Lower leg skin (tissue), 4 donors: ENCODE data around the gene MEF2D. TPM values are rescaled to one million over a fixed set of nuclear protein-coding genes. Genes with fewer than 3 reads are reported as not detected.

Source experiments
- DNase-seq, 2 donors: peaks; one replicate each; pipeline ENCODE4 v3.0.0-alpha.2; 2019; ENCODE audit warnings: low spot score in 2 of 2
- H3K4me3 ChIP-seq: fragments of 200-600 bp; sonication (generic); 2 replicates; pipeline ENCODE4 v1.5.1; 2017; ENCODE audit warnings: mild to moderate bottlenecking, low read depth; ENCODE audit not compliant: poor library complexity, severe bottlenecking
- POLR2A ChIP-seq, 2 donors: fragments of 450-650 bp; IDR thresholded peaks; one replicate each; pipeline ENCODE4 v1.6.1; 2016 to 2017; ENCODE audit warnings: antibody characterized with exemption in 2 of 2, mild to moderate bottlenecking in 1 of 2, moderate library complexity in 1 of 2
- WGBS, 2 donors: methylation state at CpG; one replicate each; pipeline ENCODE4 v1.1.5; 2018; 5-methylcytosine and 5-hydroxymethylcytosine counted together
- intact Hi-C: fragments of 100-400 bp; cut with DNase I; formaldehyde crosslinking; loops from one replicate; pipeline ENCODE4 v1.15.0; 2023; ENCODE audit warnings: low total_unique reads
- total RNA-seq, 4 donors: library from RNA; depleted of rRNA; stranded (reverse); fragments of >200 nt; gene quantifications; one replicate each; pipeline ENCODE4 v1.1.0, GENCODE V29; 2016
- TF ChIP-seq, protein P1 (sequence below), 3 donors: fragments of 450-650 bp; IDR thresholded peaks; one replicate each; pipeline ENCODE4 v1.5.1; 2016; ENCODE audit warnings: antibody characterized with exemption in 3 of 3, mild to moderate bottlenecking in 3 of 3, moderate library complexity in 2 of 3

MEF2D gene
- total RNA-seq, 4 donors from 2014 or later, result 32.1 to 67.3 (median 55.6) TPM

DNA sequence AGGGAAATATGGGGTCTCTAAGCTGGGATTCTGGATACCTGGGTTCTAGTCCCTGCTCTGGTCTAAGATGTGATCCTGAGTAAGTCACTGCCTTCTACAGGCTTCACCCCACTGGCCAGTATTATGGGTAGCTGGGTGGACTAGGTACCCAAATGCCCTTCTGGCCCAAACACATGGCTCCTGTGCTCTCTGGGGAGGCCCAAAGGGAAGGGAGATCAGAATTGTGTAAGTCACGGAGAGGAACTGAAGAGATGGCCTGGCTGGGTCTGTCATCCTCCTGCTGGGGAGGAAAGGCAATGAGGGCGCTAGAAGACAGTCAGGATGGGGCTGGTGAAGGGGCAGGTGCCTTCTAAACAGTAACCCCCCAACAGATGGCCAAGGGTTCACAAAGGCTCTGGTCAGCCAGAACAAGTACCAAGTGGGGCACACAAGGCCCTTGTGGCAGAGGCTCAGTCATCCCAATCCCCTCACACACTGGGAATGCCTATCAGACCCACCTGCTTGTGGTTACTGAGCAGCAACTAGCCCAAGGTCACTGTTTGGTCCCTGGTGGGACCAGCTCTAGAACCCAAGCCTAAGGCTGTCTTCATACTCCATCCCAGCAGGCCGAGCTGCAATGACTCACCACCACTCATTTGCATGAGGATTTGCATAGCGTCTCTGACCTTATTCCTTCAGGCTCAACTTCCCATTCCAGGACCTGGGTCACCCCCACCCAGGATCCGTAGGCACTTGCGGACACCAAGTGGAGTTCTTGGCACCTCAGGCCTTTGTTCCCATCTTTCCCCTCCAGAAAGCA is 9.2 kb downstream of the MEF2D start:
- intact Hi-C loops, result no loop called here
- no peak overlapping the region for H3K4me3 ChIP-seq
- no peak for DNase-seq
- TF ChIP-seq, protein P1, sequence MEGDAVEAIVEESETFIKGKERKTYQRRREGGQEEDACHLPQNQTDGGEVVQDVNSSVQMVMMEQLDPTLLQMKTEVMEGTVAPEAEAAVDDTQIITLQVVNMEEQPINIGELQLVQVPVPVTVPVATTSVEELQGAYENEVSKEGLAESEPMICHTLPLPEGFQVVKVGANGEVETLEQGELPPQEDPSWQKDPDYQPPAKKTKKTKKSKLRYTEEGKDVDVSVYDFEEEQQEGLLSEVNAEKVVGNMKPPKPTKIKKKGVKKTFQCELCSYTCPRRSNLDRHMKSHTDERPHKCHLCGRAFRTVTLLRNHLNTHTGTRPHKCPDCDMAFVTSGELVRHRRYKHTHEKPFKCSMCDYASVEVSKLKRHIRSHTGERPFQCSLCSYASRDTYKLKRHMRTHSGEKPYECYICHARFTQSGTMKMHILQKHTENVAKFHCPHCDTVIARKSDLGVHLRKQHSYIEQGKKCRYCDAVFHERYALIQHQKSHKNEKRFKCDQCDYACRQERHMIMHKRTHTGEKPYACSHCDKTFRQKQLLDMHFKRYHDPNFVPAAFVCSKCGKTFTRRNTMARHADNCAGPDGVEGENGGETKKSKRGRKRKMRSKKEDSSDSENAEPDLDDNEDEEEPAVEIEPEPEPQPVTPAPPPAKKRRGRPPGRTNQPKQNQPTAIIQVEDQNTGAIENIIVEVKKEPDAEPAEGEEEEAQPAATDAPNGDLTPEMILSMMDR (IDR thresholded peaks at IDR 0.05), result no peak
- TF ChIP-seq POLR2A (IDR thresholded peaks at IDR 0.05), result no peak
- WGBS, 2 donors, result 55 to 61% methylated on average over 6 of the region's 6 CpGs

DNA sequence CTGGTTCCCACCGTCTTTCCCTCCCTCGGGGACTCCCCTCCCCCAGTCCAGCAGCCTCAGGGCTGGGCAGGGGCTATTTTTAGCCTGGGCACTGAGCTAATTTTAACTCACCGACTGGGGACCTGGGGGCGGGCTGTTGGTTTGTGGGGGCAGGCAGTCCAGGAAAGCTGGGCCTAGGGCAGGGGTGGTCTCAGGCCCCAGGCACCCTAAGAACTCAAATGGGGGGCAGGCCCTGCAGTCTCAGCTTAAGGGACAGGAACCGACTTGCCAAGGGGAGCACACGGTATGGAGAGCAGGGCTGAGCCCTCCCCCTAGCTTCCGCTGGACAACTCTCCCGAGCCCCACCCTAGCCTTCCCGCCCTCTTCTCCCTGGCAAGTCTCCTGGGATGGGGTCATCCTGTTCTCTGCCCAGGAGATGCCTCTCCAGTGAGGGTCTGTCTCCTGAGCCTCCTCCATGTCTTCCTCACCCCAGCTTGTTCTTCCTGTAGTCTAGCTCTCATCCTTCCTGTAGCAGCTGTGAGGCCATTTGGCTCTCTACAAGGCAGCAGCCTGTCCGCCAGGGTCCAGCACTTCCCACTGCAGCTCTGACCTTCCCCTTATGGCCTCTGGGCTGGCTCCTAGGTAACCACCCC is 10.1 kb downstream of the MEF2D start:
- DNase-seq, result no peak
- TF ChIP-seq POLR2A (IDR thresholded peaks at IDR 0.05), result no peak
- TF ChIP-seq, protein P1 (IDR thresholded peaks at IDR 0.05), result no peak
- WGBS, 2 donors, result 11 to 12% methylated on average over 9 of the region's 10 CpGs
- no peak overlapping the region for H3K4me3 ChIP-seq
- intact Hi-C loops, result no loop called here

DNA sequence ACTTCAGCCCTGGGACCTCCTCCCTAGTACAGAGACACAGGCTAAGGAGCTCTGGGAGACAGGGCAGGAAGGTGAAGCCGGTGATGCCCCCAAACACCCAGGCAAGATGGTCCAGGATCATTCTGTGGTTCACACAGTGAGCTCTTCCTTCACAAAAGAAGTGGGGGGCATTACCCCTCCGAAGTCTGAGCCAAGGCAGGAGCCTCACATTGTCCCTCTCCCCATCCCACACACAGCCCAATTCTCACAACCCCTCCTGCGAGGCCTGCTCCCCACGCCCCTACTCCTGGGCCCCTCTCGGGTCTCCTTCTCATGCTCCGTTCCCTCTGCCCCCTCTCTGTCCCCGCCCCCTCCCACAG is 10.7 kb downstream of the MEF2D start:
- TF ChIP-seq, protein P1 (IDR thresholded peaks at IDR 0.05), result no peak
- no peak for TF ChIP-seq POLR2A (IDR thresholded peaks at IDR 0.05)
- 35 to 47% methylated on average over 7 of the region's 7 CpGs for WGBS, 2 donors
- H3K4me3 ChIP-seq, result no peak overlapping the region
- DNase-seq, result no peak
- intact Hi-C loops, result no loop called here

DNA sequence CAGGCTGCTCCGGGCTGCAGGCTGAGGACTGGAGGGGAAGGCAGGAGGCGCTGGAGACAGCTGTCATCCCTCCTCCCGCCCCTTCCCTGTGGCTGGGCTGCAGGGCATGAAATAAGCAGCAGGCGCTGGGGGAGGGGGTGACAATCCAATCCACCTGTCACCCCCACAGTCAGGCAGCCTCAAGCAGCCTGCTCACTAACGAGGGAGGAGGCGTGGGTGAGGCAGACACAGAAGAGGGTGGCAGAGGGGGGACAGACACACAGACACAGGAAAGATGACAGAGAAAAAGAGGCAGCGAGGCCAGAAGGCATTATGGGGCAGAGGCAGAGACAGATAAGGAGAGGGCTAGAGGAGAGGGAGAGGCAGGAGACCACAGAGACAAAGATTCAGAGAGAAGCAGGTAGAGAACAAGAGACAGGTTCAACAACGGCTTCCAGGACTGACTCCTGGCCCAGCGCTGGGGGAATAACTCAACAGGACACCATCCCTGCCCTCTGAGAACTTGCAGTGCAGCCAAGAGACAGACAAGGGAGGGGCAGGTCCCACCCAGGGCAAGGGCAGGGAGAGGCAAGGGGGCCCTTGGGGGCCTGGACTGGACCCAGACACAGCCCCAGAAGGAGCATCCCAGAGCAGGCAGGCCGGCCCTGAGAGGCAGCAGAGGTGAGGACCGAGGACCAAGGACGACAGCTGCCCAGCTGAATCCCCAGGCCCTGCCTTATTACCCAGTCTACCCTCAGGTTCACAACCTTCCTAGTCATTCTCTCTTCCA is 11.2 kb downstream of the MEF2D start:
- WGBS, 2 donors, result 31 to 34% methylated on average over 9 to 12 of the region's 12 CpGs
- no peak for DNase-seq
- TF ChIP-seq POLR2A (IDR thresholded peaks at IDR 0.05), result no peak
- TF ChIP-seq, protein P1 (IDR thresholded peaks at IDR 0.05), result no peak
- intact Hi-C loops, result no loop called here
- no peak overlapping the region for H3K4me3 ChIP-seq

DNA sequence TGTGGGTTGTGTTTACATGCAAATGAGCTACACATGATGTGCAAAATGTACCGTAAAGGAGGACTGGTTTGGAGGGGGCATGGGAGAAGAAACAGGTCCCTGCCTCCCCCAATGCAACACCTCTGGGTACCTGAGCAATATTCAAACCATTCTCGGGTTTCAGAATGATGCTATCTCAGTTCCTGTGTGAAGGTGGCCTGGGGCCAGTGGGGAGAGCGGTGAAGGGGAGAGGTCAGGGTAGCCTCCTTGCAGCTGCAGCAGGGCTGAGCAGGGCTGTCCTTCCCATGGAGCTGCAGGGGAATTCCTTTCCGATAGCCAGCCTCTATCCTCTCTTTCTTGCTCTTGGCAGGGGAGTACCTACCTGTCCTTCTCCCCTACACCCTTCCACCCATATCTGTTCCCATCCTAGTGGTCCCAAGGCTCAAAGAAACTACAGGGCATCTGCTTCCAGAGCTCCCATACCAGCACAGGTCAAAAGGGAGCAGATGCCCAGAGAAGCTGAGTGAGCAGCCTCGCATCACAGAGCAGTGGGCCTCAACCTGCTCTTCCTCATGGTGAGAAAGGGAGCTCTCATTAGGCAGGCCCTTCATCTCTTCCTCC is 11.9 kb downstream of the MEF2D start:
- intact Hi-C loops, result no loop called here
- TF ChIP-seq POLR2A (IDR thresholded peaks at IDR 0.05), result no peak
- TF ChIP-seq, protein P1 (IDR thresholded peaks at IDR 0.05), result no peak
- no peak overlapping the region for H3K4me3 ChIP-seq
- WGBS, 2 donors, result 57 to 64% methylated on average over 5 of the region's 5 CpGs
- no peak for DNase-seq
